ENCODE results near the gene ZNF33B. TPM values are rescaled to one million over a fixed set of nuclear protein-coding genes. Genes with fewer than 3 reads are reported as not detected.

Gene ZNF33B
- 30.9 and 39.6 TPM in 2 replicates for total RNA-seq (2021)
- long read RNA-seq, full-length matches to known transcripts: 22 of 155 reads
- long read RNA-seq, partial matches to known transcripts: 11 of 155 reads
- long read RNA-seq, other reads (novel, unspliced or antisense): 122 of 155 reads

GRCh38 chr10:42638055-42638820 lies at the start of gene ZNF33B:
Gene ZNF33B, minus strand, starts transcription at chr10:42638570. Its CDS starts 1,642 bp downstream, at chr10:42636928.
- Histone ChIP-seq H3K4me2 (ENCODE audit: insufficient read depth, insufficient read length, low read length) (peak within 1 kb of the TSS; percentile 70), H4K20me1 (ENCODE audit: control insufficient read depth, insufficient read depth, insufficient read length) (no peaks in the 10 kb centered on the region), H2AK5ac (ENCODE audit: insufficient read length, low read length) (no peak within 1 kb of the TSS), H3K27ac (ENCODE audit: insufficient read length, low read depth, low read length) (peak within 1 kb of the TSS; percentile 33), H3K23ac (ENCODE audit: insufficient read length, low read depth, low read length) (no peak within 1 kb of the TSS), H3K18ac (ENCODE audit: insufficient read length, low read depth, low read length) (peak within 1 kb of the TSS; percentile 47), H2BK15ac (ENCODE audit: low read depth, low read length) (no peak within 1 kb of the TSS), H3K4me1 (ENCODE audit: insufficient read depth, low read length) (no peaks in the 10 kb centered on the region), H3K14ac (ENCODE audit: insufficient read depth, low read length) (peak within 1 kb of the TSS; percentile 85; the same call in 1 of the 2 replicates), H3K9me3 (ENCODE audit: control insufficient read depth, low read depth, low read length) (no peaks in the 10 kb centered on the region), H2BK120ac (ENCODE audit: low read depth, low read length, poor library complexity, severe bottlenecking) (no peak within 1 kb of the TSS), H3K79me1 (ENCODE audit: insufficient read depth, low read depth, low read length, poor library complexity, severe bottlenecking) (no peaks in the 10 kb centered on the region), H3T11ph (ENCODE audit: low read length) (no peak within 1 kb of the TSS), H2BK5ac (ENCODE audit: insufficient read length, low read length) (no peak within 1 kb of the TSS), H3K56ac (ENCODE audit: insufficient read length, low read depth, low read length) (no peak within 1 kb of the TSS), H4K91ac (ENCODE audit: insufficient read length, low read depth, low read length) (no peak within 1 kb of the TSS), H2BK20ac (ENCODE audit: low read depth, low read length, poor library complexity, severe bottlenecking) (no peak within 1 kb of the TSS), H3K4ac (ENCODE audit: low read depth, low read length) (no peak within 1 kb of the TSS), H2BK12ac (ENCODE audit: insufficient read length, low read depth, low read length) (no peak within 1 kb of the TSS), H3K79me2 (ENCODE audit: insufficient read depth, low read length) (no peaks in the 10 kb centered on the region; the same call in 1 of the 2 replicates), H2AFZ (ENCODE audit: low read length) (no peak within 1 kb of the TSS), H4K5ac (ENCODE audit: insufficient read length, low read depth, low read length) (no peak within 1 kb of the TSS), H3K9ac (ENCODE audit: extremely low read depth, insufficient read length, low read length) (peak within 1 kb of the TSS; percentile 94), H3K23me2 (ENCODE audit: insufficient read length, low read depth, low read length, poor library complexity, severe bottlenecking) (peaks cover 5% of the 10 kb centered on the region), H4K8ac (replicated peaks; ENCODE audit: insufficient read length, low read depth, low read length) (peak within 1 kb of the TSS; percentile 8), H3K27me3 (ENCODE audit: insufficient read depth, low read length) (no peaks in the 10 kb centered on the region)
- H3K36me3 Mint-ChIP-seq (ENCODE audit: insufficient read depth in 1 of 3, low read depth in 3 of 3): peaks cover 9 to 24% (median 14%) of the 10 kb centered on the region in 3 experiments; a peak in 6 of 7 replicates
- H3K4me1 Mint-ChIP-seq: peaks cover 10 to 15% of the 10 kb centered on the region in 2 experiments
- DNase-seq: peak; percentile 96
- H3K27ac Mint-ChIP-seq: peak within 1 kb of the TSS; percentile 94 to 98 (median 96)
- no peak for TF ChIP-seq CTCF (conservative IDR thresholded peaks at IDR 0.05)
- peaks cover 0 to 2% of the 10 kb centered on the region in 2 experiments; a peak in 2 of 5 replicates for H3K9me3 Mint-ChIP-seq
- no CpG with 5 or more reads among the region's 62 CpGs for WGBS (ENCODE audit: extremely low coverage, insufficient read length, low lambda C conversion rate)
- peak within 1 kb of the TSS; percentile 79 to 87 for H3K4me3 Mint-ChIP-seq
- H3K27me3 Mint-ChIP-seq (ENCODE audit: low read depth): no peaks in the 10 kb centered on the region

Measured in H9 (cell line).